ENCODE data around the gene MIB2. TPM values are rescaled to one million over a fixed set of nuclear protein-coding genes. Genes with fewer than 3 reads are reported as not detected.

The MIB2 gene
- polyA plus RNA-seq, 3 donors, result 5.4 to 65.7 (median 5.6) TPM

GRCh38 chr1:1591452-1591851, 23.8 kb upstream of the MIB2 start:
- no peak overlapping the region for H3K4me3 ChIP-seq (replicated peaks in 1 of 3; ENCODE audit: low read depth in 2 of 3, low read length in 3 of 3)
- no peak overlapping the region for H2AFZ ChIP-seq (ENCODE audit: insufficient read depth, low read depth, low read length, poor library complexity, severe bottlenecking)
- no peaks in the 10 kb centered on the region for H3K36me3 ChIP-seq (replicated peaks in 1 of 2; ENCODE audit: control insufficient read depth in 1 of 2, insufficient read depth in 2 of 2, low read length in 2 of 2)
- no peak overlapping the region for H3K4me2 ChIP-seq (replicated peaks; ENCODE audit: extremely low read depth, low read length, poor library complexity, severe bottlenecking)
- H3K9ac ChIP-seq (ENCODE audit: insufficient read depth, low read length, poor library complexity, severe bottlenecking), result no peak overlapping the region
- no peaks in the 10 kb centered on the region for H3K4me1 Mint-ChIP-seq
- H4K20me1 ChIP-seq (ENCODE audit: insufficient read depth, low read length), result no peaks in the 10 kb centered on the region
- no peaks in the 10 kb centered on the region for H3K9me3 ChIP-seq (replicated peaks in 1 of 2; ENCODE audit: control insufficient read depth in 1 of 2, insufficient read depth in 1 of 2, low read length in 2 of 2)
- H3K36me3 Mint-ChIP-seq, result no peaks in the 10 kb centered on the region
- H3K9me3 Mint-ChIP-seq, result no peaks in the 10 kb centered on the region
- peaks cover 9 to 13% (median 11%) of the 10 kb centered on the region in 3 donors for H3K27me3 Mint-ChIP-seq (ENCODE audit: low read depth in 3 of 3)
- no peak for DNase-seq
- WGBS (ENCODE audit: insufficient coverage), result 83% methylated on average over 2 of the region's 13 CpGs
- intact Hi-C loops (cut with micrococcal nuclease), result no loop called here
- peaks cover 0 to 9% of the 10 kb centered on the region in 2 donors for H3K27me3 ChIP-seq (ENCODE audit: control insufficient read depth in 2 of 2, insufficient read depth in 2 of 2, low read length in 2 of 2)
- no peak overlapping the region for H3K27ac ChIP-seq (ENCODE audit: low read depth in 1 of 2, low read length in 2 of 2)
- no peak overlapping the region for H3K27ac Mint-ChIP-seq
- no peak overlapping the region for H3K4me3 Mint-ChIP-seq
- no peak for TF ChIP-seq CTCF (IDR thresholded peaks at IDR 0.05)
- H3K79me2 ChIP-seq (ENCODE audit: insufficient read depth, low read length), result no peaks in the 10 kb centered on the region
- no peaks in the 10 kb centered on the region for H3K4me1 ChIP-seq (ENCODE audit: control insufficient read depth in 1 of 2, insufficient read depth in 2 of 2, low read length in 2 of 2)

- no peak overlapping the region for H3K9ac ChIP-seq (ENCODE audit: insufficient read depth, low read length, poor library complexity, severe bottlenecking)
- H3K36me3 ChIP-seq (replicated peaks in 1 of 2; ENCODE audit: control insufficient read depth in 1 of 2, insufficient read depth in 2 of 2, low read length in 2 of 2), result no peaks in the 10 kb centered on the region
- no peaks in the 10 kb centered on the region for H3K9me3 ChIP-seq (replicated peaks in 1 of 2; ENCODE audit: control insufficient read depth in 1 of 2, insufficient read depth in 1 of 2, low read length in 2 of 2)
- no peak for TF ChIP-seq CTCF (IDR thresholded peaks at IDR 0.05)
- peaks cover 0 to 21% of the 10 kb centered on the region in 2 donors for H3K27me3 ChIP-seq (ENCODE audit: control insufficient read depth in 2 of 2, insufficient read depth in 2 of 2, low read length in 2 of 2)
- no peak for DNase-seq
- no peak overlapping the region for H3K4me3 ChIP-seq (replicated peaks in 1 of 3; ENCODE audit: low read depth in 2 of 3, low read length in 3 of 3)
- intact Hi-C loops (cut with micrococcal nuclease), result no loop called here
- H4K20me1 ChIP-seq (ENCODE audit: insufficient read depth, low read length), result no peaks in the 10 kb centered on the region
- Mint-ChIP-seq H3K27ac (peak overlapping the region in 1 of 7 donors; percentile 51), H3K9me3 (peaks cover 0 to 1% (median 0%) of the 10 kb centered on the region in 7 donors), H3K4me1 (peaks cover 10% of the 10 kb centered on the region), H3K4me3 (peak overlapping the region in 1 of 2 donors; percentile 24), H3K27me3 (ENCODE audit: low read depth in 3 of 3) (peaks cover 8 to 11% (median 10%) of the 10 kb centered on the region in 3 donors), H3K36me3 (no peaks in the 10 kb centered on the region)
- H3K4me1 ChIP-seq (ENCODE audit: control insufficient read depth in 1 of 2, insufficient read depth in 2 of 2, low read length in 2 of 2), result peaks cover 8 to 16% of the 10 kb centered on the region in 2 donors
- H2AFZ ChIP-seq (ENCODE audit: insufficient read depth, low read depth, low read length, poor library complexity, severe bottlenecking), result no peak overlapping the region
- H3K4me2 ChIP-seq (replicated peaks; ENCODE audit: extremely low read depth, low read length, poor library complexity, severe bottlenecking), result no peak overlapping the region
- H3K27ac ChIP-seq (ENCODE audit: low read depth in 1 of 2, low read length in 2 of 2), result no peak overlapping the region
- 91% methylated on average over 24 of the region's 24 CpGs for WGBS (ENCODE audit: insufficient coverage)
- H3K79me2 ChIP-seq (ENCODE audit: insufficient read depth, low read length), result no peaks in the 10 kb centered on the region
Measured at GRCh38 chr1:1593834-1594601, 21.3 kb upstream of the MIB2 start.
